Panc1 (cell line): ENCODE results near the gene FAM236B.
"Not testable (repeated sequence)": the region's sequence is repeated elsewhere in the genome, so short reads cannot be mapped to it uniquely, and the experiment has no call there.

ENCODE experiments used
- POLR2AphosphoS5 ChIP-seq: IDR thresholded peaks from 2 replicates; pipeline ENCODE4 v1.6.1; 2012; ENCODE audit warnings: mild to moderate bottlenecking, low read depth, low read length, moderate library complexity
- REST ChIP-seq, 2 experiments: IDR thresholded peaks; 2 replicates each; pipeline ENCODE4 v1.6.1; 2011 to 2012; ENCODE audit warnings: low read depth in 2 of 2, control low read depth in 1 of 2, low read length in 1 of 2, mild to moderate bottlenecking in 1 of 2, moderate library complexity in 1 of 2; ENCODE audit not compliant: insufficient read depth in 1 of 2
- SIN3A ChIP-seq: IDR thresholded peaks from 2 replicates; pipeline ENCODE4 v1.6.1; 2012; ENCODE audit warnings: low read depth, mild to moderate bottlenecking, low read length, moderate library complexity, borderline replicate concordance; ENCODE audit not compliant: insufficient read depth
- TCF7L2 ChIP-seq: IDR thresholded peaks from 2 replicates; pipeline ENCODE4 v1.6.1; 2011; ENCODE audit warnings: mild to moderate bottlenecking, low read depth, low read length, inconsistent platforms
- TF ChIP-seq, protein P1 (sequence below): fragments of 450-650 bp; IDR thresholded peaks from 2 replicates; pipeline ENCODE4 v1.5.1; 2017; ENCODE audit warnings: mild to moderate bottlenecking

- not testable (repeated sequence) for TF ChIP-seq POLR2AphosphoS5; TCF7L2; REST (IDR thresholded peaks at IDR 0.05; ENCODE audit: insufficient read depth in 1 of 2, low read depth in 2 of 2, low read length in 1 of 2); SIN3A
- TF ChIP-seq, protein P1, sequence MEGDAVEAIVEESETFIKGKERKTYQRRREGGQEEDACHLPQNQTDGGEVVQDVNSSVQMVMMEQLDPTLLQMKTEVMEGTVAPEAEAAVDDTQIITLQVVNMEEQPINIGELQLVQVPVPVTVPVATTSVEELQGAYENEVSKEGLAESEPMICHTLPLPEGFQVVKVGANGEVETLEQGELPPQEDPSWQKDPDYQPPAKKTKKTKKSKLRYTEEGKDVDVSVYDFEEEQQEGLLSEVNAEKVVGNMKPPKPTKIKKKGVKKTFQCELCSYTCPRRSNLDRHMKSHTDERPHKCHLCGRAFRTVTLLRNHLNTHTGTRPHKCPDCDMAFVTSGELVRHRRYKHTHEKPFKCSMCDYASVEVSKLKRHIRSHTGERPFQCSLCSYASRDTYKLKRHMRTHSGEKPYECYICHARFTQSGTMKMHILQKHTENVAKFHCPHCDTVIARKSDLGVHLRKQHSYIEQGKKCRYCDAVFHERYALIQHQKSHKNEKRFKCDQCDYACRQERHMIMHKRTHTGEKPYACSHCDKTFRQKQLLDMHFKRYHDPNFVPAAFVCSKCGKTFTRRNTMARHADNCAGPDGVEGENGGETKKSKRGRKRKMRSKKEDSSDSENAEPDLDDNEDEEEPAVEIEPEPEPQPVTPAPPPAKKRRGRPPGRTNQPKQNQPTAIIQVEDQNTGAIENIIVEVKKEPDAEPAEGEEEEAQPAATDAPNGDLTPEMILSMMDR = not testable (repeated sequence)
Observed at GRCh38 chrX:72788142-72788541, 5.7 kb upstream of the FAM236B start.
